ENCODE results near the gene LBR. TPM values are rescaled to one million over a fixed set of nuclear protein-coding genes. Genes with fewer than 3 reads are reported as not detected.
A peak's percentile ranks its signal among the peaks of the same experiment; 100 is the strongest.

Gene LBR
- total RNA-seq, 1 experiment from 2014 or later, result 60.9 TPM

DNA sequence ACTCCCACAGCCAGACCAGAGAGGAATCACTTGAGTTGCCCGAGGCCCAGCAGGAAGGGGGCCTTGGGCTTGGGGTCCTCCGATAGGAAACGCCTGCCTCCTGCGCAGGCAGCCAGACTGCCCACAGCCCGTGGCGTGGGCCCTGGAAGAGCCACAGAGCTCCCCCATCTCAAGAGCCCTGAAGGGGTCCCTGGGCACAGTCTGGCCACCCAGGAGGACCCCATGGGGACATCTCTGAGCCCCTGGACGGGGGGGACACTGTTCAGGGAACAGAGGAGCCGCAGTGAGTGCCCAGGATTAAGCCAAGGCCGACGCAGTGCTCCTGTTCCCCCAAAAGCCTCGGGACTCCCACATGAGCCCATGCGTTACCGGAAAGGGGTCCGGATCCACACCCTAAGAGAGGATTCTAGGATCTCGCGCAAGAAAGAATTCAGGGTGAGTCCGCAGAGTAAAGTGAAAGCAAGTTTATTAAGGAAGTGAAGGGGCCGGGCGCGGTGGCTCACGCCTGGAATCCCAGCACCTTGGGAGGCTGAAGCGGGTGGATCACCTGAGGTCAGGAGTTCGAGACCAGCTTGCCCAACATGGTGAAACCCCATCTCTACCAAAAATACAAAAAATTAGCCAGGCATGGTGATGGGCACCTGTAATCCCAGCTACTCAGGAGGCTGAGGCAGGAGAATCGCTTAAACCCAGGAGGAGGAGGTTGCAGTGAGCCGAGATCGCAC is 38.1 kb upstream of the LBR start:
- no peak overlapping the region; the same call in 1 of the 2 replicates for H3K14ac ChIP-seq (ENCODE audit: insufficient read depth, low read length)
- no peaks in the 10 kb centered on the region for H4K20me1 ChIP-seq (ENCODE audit: control insufficient read depth, insufficient read depth, insufficient read length)
- H4K8ac ChIP-seq (replicated peaks; ENCODE audit: insufficient read length, low read depth, low read length), result no peak overlapping the region
- no peak overlapping the region for H2AFZ ChIP-seq (ENCODE audit: low read length)
- H2BK5ac ChIP-seq (ENCODE audit: insufficient read length, low read length), result no peak overlapping the region
- TF ChIP-seq, protein P1, sequence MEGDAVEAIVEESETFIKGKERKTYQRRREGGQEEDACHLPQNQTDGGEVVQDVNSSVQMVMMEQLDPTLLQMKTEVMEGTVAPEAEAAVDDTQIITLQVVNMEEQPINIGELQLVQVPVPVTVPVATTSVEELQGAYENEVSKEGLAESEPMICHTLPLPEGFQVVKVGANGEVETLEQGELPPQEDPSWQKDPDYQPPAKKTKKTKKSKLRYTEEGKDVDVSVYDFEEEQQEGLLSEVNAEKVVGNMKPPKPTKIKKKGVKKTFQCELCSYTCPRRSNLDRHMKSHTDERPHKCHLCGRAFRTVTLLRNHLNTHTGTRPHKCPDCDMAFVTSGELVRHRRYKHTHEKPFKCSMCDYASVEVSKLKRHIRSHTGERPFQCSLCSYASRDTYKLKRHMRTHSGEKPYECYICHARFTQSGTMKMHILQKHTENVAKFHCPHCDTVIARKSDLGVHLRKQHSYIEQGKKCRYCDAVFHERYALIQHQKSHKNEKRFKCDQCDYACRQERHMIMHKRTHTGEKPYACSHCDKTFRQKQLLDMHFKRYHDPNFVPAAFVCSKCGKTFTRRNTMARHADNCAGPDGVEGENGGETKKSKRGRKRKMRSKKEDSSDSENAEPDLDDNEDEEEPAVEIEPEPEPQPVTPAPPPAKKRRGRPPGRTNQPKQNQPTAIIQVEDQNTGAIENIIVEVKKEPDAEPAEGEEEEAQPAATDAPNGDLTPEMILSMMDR (conservative IDR thresholded peaks at IDR 0.05), result no peak
- H3K18ac ChIP-seq (ENCODE audit: insufficient read length, low read depth, low read length), result no peak overlapping the region
- H3K9me3 Mint-ChIP-seq, result no peaks in the 10 kb centered on the region
- H4K91ac ChIP-seq (ENCODE audit: insufficient read length, low read depth, low read length), result no peak overlapping the region
- no peaks in the 10 kb centered on the region for H3K79me1 ChIP-seq (ENCODE audit: insufficient read depth, low read depth, low read length, poor library complexity, severe bottlenecking)
- H3K4me1 Mint-ChIP-seq, result peaks cover 26 to 41% of the 10 kb centered on the region in 2 experiments
- peaks cover 3% of the 10 kb centered on the region for H3K27me3 Mint-ChIP-seq (ENCODE audit: low read depth)
- no peaks in the 10 kb centered on the region for H3K9me3 ChIP-seq (ENCODE audit: control insufficient read depth, low read depth, low read length)
- H3K4me1 ChIP-seq (ENCODE audit: insufficient read depth, low read length), result peaks cover 9% of the 10 kb centered on the region; the same call in 1 of the 2 replicates
- H2AK5ac ChIP-seq (ENCODE audit: insufficient read length, low read length), result no peak overlapping the region
- H4K5ac ChIP-seq (ENCODE audit: insufficient read length, low read depth, low read length), result no peak overlapping the region
- no peak overlapping the region for H2BK12ac ChIP-seq (ENCODE audit: insufficient read length, low read depth, low read length)
- H3K23me2 ChIP-seq (ENCODE audit: insufficient read length, low read depth, low read length, poor library complexity, severe bottlenecking), result no peaks in the 10 kb centered on the region
- no peak overlapping the region for H3K4me3 Mint-ChIP-seq
- H3K27ac ChIP-seq (ENCODE audit: insufficient read length, low read depth, low read length), result no peak overlapping the region
- no peak overlapping the region for H2BK120ac ChIP-seq (ENCODE audit: low read depth, low read length, poor library complexity, severe bottlenecking)
- H3K9ac ChIP-seq (ENCODE audit: extremely low read depth, insufficient read length, low read length), result no peak overlapping the region
- H2BK20ac ChIP-seq (ENCODE audit: low read depth, low read length, poor library complexity, severe bottlenecking), result no peak overlapping the region
- no peaks in the 10 kb centered on the region for H3K27me3 ChIP-seq (ENCODE audit: insufficient read depth, low read length)
- no peak overlapping the region for H3K23ac ChIP-seq (ENCODE audit: insufficient read length, low read depth, low read length)
- H2BK15ac ChIP-seq (ENCODE audit: low read depth, low read length), result no peak overlapping the region
- H3K56ac ChIP-seq (ENCODE audit: insufficient read length, low read depth, low read length), result no peak overlapping the region
- DNase-seq, result no peak
- H3T11ph ChIP-seq (ENCODE audit: low read length), result no peak overlapping the region
- no peaks in the 10 kb centered on the region for H3K79me2 ChIP-seq (ENCODE audit: insufficient read depth, low read length)
- no peak overlapping the region for H3K4me2 ChIP-seq (ENCODE audit: insufficient read depth, insufficient read length, low read length)
- H3K4ac ChIP-seq (ENCODE audit: low read depth, low read length), result no peak overlapping the region
- H3K27ac Mint-ChIP-seq, result 0 out of 7 replicates have a peak overlapping the region, but pooled peaks of 1 of the 3 experiments have one; percentile 16
- no CpG with 5 or more reads among the region's 26 CpGs for WGBS (ENCODE audit: extremely low coverage, insufficient read length, low lambda C conversion rate)
- no peaks in the 10 kb centered on the region for H3K36me3 Mint-ChIP-seq (ENCODE audit: insufficient read depth in 1 of 3, low read depth in 3 of 3)
